GM23248 (cell line): ENCODE measurements around the gene CELSR1.

Source experiments
- EZH2 ChIP-seq: fragments of 200-600 bp; sonication (generic); IDR thresholded peaks from 2 replicates; pipeline ENCODE4 v1.6.1; 2018; ENCODE audit warnings: antibody characterized with exemption, mild to moderate bottlenecking; ENCODE audit not compliant: insufficient read depth, poor library complexity, severe bottlenecking
- EZH2phosphoT487 ChIP-seq: fragments of 200-600 bp; sonication (generic); IDR thresholded peaks from 2 replicates; pipeline ENCODE4 v1.6.1; 2018; ENCODE audit warnings: antibody characterized with exemption, moderate library complexity, mild to moderate bottlenecking, low read depth; ENCODE audit not compliant: insufficient read depth

DNA sequence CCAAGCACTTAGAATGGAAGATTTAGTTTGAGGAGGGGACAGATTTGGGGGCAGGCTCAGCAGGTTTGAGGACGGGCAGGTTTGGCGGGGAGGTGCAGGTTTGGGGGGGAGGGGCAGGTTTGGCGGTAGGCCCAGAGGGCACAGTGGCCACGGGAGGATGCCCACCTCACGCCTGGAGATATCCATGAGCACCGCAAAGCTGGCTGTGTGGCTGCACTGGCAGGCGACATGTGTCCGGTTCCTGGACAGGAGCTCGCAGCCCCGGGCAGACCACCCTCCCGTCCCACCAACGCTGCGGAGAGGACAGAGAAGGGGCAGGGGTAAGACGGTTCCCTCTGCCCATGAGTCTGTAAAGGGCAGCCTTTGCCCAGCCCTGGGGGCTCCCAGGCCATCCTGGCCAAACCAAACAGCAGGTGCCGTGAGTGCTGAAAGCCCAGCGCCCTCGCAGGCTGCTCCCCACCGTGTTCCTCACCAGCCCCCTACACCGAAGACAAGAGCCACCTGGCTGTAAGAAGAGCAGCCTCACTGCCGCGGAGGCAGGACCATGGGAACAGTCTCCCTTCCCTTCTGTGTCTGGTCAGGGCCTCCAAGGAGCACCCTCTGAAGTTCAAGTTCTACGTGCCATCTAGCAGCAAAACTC lies 158.9 kb downstream of the CELSR1 start:
- TF ChIP-seq EZH2phosphoT487 (no peak), EZH2 (no peak)
